Nephron (organoid): ENCODE measurements around the gene ZNF488.

Source experiments
- H3K27ac Mint-ChIP-seq, 3 experiments: 2 replicates each; pipeline ENCODE4 v1.8.0; 2020; ENCODE audit warnings: mixed read lengths in 3 of 3, mild to moderate bottlenecking in 2 of 3, moderate library complexity in 1 of 3
- H3K27me3 Mint-ChIP-seq: 2 replicates; pipeline ENCODE4 v1.8.0; 2021; ENCODE audit warnings: low read depth, mild to moderate bottlenecking, moderate library complexity, mixed read lengths
- H3K36me3 Mint-ChIP-seq: 2 replicates; pipeline ENCODE4 v1.8.0; 2020; ENCODE audit warnings: low read depth, mixed read lengths
- H3K4me1 Mint-ChIP-seq: 2 replicates; pipeline ENCODE4 v1.8.0; 2020; ENCODE audit warnings: mixed read lengths
- H3K4me3 Mint-ChIP-seq, 3 experiments: 2 replicates each; pipeline ENCODE4 v1.8.0; 2020; ENCODE audit warnings: mild to moderate bottlenecking in 3 of 3, mixed read lengths in 3 of 3, moderate library complexity in 2 of 3
- H3K9me3 Mint-ChIP-seq: 2 replicates; pipeline ENCODE4 v1.8.0; 2020; ENCODE audit warnings: mixed read lengths
- TF ChIP-seq, protein P1 (sequence below), 3 experiments: fragments of 200-600 bp; sonication (generic); IDR thresholded peaks; one replicate each; pipeline ENCODE4 v1.5.0; 2021; ENCODE audit warnings: antibody characterized with exemption in 3 of 3; ENCODE audit not compliant: unreplicated experiment in 3 of 3

ZNF488 gene

DNA sequence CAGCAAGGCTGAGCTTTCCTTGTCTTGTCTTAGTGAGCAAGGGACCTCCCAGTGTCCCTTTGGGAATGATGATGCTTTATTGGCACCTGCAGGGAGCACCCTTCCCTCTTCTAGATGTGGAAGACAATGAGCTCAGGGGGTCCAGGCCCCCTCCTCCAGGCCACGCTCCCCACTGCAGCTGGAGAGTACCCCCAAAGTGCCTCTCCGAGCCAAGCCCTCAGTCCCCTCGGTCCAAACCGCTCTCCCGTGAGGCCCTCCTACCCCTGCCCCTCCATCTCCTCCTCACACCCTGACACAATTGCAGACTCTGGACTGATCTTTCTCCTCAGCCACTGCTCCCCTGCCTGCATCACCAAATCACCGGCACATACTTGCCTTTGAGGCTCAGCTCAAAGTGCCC is 19.2 kb downstream of the ZNF488 start:
- Mint-ChIP-seq H3K27me3 (peaks cover 5% of the 10 kb centered on the region), H3K4me1 (peaks cover 6% of the 10 kb centered on the region), H3K36me3 (no peaks in the 10 kb centered on the region), H3K4me3 (no peak overlapping the region), H3K27ac (no peak overlapping the region), H3K9me3 (no peaks in the 10 kb centered on the region)
- TF ChIP-seq, protein P1, sequence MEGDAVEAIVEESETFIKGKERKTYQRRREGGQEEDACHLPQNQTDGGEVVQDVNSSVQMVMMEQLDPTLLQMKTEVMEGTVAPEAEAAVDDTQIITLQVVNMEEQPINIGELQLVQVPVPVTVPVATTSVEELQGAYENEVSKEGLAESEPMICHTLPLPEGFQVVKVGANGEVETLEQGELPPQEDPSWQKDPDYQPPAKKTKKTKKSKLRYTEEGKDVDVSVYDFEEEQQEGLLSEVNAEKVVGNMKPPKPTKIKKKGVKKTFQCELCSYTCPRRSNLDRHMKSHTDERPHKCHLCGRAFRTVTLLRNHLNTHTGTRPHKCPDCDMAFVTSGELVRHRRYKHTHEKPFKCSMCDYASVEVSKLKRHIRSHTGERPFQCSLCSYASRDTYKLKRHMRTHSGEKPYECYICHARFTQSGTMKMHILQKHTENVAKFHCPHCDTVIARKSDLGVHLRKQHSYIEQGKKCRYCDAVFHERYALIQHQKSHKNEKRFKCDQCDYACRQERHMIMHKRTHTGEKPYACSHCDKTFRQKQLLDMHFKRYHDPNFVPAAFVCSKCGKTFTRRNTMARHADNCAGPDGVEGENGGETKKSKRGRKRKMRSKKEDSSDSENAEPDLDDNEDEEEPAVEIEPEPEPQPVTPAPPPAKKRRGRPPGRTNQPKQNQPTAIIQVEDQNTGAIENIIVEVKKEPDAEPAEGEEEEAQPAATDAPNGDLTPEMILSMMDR (IDR thresholded peaks at IDR 0.05; ENCODE audit: unreplicated experiment in 3 of 3), result no peak

DNA sequence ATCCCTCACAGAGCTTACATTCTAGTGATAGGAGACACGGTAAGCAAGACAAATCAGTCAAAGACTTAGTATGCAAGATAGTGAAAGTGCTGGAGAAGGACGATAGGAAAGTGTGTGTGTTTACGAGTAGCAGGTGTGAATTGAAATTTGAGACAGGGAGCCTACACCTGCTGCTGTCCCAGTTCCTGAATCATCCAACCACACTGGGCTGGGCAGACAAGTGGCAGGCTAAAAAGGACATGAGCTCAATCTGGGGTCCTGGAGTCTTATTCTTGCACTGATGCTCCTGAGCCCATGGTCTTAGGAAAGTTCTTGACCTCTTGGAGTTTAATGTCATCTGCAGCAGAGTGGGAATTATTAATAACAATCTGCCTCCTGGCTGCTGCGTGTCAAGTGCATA is 19.7 kb downstream of the ZNF488 start:
- Mint-ChIP-seq H3K27me3 (peaks cover 5% of the 10 kb centered on the region), H3K4me3 (no peak overlapping the region)

DNA sequence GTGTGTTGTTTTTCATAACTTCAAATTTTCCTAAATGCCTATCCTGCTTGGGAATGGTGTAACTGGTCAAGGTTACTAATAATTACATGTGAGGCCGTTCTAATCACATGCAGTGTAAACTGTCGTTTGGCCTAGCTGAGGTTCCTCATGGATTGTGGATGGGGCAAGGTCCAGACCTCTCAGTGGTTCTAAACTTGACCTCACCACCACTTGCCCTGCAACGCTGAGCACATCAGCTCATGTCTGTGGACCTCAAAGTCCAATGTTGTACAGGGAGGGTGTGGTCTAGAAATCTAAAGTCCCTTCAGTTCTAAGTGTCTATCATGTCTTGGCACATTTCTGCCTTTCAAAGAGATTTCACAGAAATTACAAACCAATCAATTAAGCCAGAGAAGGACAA is 20.3 kb downstream of the ZNF488 start:
- H3K36me3 Mint-ChIP-seq, result no peaks in the 10 kb centered on the region
- TF ChIP-seq, protein P1 (IDR thresholded peaks at IDR 0.05; ENCODE audit: unreplicated experiment in 3 of 3), result no peak

More for the DNA sequence above, 19.7 kb downstream of the ZNF488 start:
- Mint-ChIP-seq H3K36me3 (no peaks in the 10 kb centered on the region), H3K9me3 (no peaks in the 10 kb centered on the region), H3K27ac (no peak overlapping the region), H3K4me1 (peaks cover 6% of the 10 kb centered on the region)
- TF ChIP-seq, protein P1 (IDR thresholded peaks at IDR 0.05; ENCODE audit: unreplicated experiment in 3 of 3), result no peak

DNA sequence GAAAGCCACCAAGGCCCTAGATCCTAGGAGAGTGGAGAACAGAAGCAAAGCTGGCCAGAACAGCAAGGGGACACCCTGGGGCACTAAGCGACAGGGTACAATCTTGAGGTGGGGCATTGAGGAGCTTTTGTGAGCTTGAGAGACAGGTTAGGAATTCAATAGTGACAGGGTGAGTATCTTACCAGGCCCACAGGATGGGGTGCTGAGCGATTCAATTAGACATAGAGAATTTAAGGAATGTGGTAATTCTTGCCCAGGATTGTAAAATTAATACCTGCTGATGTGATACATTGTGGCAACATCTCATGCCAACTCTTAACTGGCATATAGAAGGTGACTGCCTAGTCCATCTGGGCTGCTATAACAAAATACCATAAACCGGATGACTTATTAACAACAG is 21.9 kb downstream of the ZNF488 start:
- H3K27me3 Mint-ChIP-seq, result peaks cover 13% of the 10 kb centered on the region
- H3K36me3 Mint-ChIP-seq, result no peaks in the 10 kb centered on the region
- no peak overlapping the region for H3K4me3 Mint-ChIP-seq
- peaks cover 6% of the 10 kb centered on the region for H3K4me1 Mint-ChIP-seq
- H3K9me3 Mint-ChIP-seq, result no peaks in the 10 kb centered on the region
- TF ChIP-seq, protein P1 (IDR thresholded peaks at IDR 0.05; ENCODE audit: unreplicated experiment in 3 of 3), result no peak
- no peak overlapping the region for H3K27ac Mint-ChIP-seq

More for the DNA sequence above, 20.3 kb downstream of the ZNF488 start:
- Mint-ChIP-seq H3K27ac (no peak overlapping the region), H3K9me3 (no peaks in the 10 kb centered on the region), H3K4me3 (no peak overlapping the region), H3K4me1 (peaks cover 6% of the 10 kb centered on the region), H3K27me3 (peaks cover 9% of the 10 kb centered on the region)

DNA sequence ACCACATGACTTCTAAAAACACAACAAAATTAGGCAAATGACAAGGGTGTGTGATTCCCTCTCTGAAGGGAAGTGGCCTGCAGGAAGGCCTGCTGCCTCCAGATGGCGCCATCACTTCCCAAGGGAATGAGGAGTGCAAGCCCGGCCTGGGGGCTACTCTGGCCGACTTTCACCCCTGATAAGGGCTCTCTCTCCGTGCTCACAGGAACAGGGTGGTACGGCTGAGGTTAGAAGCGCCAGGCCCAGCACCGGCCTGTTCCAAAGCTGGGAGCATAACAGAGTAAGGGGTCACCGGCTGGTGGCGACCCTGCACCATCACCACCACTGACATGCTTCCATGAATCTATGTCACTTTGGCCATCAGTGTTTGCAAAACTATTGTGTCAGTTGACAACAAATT is 22.8 kb downstream of the ZNF488 start:
- Mint-ChIP-seq H3K4me3 (no peak overlapping the region), H3K27ac (no peak overlapping the region), H3K36me3 (no peaks in the 10 kb centered on the region), H3K27me3 (peaks cover 8% of the 10 kb centered on the region), H3K4me1 (peaks cover 6% of the 10 kb centered on the region), H3K9me3 (no peaks in the 10 kb centered on the region)
- TF ChIP-seq, protein P1 (IDR thresholded peaks at IDR 0.05; ENCODE audit: unreplicated experiment in 3 of 3), result peak; percentile 56 to 64 (median 60)

DNA sequence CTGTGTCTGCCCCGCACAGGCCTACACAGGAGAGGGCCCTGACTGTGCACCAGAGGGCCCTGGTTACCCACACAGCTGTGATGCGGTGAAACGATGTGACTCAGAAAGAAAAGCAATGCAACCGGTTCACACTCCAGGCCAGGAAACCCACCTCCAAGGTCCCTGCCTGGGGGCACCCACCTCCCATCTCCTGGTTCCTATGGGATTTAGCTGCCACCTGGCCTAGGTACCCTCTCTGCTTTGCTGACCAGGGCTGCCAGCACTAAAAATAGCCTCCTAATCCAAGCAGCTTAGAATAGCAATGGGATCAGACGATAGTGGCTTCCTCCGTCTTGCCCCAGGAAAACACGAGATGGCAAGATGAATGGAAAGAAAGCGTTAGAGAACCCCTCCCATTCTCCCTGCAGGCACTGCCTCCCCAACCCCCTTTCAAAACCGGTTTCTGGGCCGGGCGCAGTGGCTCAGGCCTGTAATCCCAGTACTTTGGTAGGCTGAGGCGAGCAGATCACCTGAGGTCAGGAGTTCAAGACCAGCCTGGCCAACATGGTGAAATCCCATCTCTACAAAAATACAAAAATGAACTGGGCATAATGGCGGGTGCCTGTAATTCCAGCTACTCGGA is 23.6 kb downstream of the ZNF488 start:
- no peak overlapping the region for H3K4me3 Mint-ChIP-seq
- H3K9me3 Mint-ChIP-seq, result no peaks in the 10 kb centered on the region
- no peaks in the 10 kb centered on the region for H3K36me3 Mint-ChIP-seq
- TF ChIP-seq, protein P1 (IDR thresholded peaks at IDR 0.05; ENCODE audit: unreplicated experiment in 3 of 3), result no peak
- H3K27ac Mint-ChIP-seq, result no peak overlapping the region
- peaks cover 6% of the 10 kb centered on the region for H3K4me1 Mint-ChIP-seq
- peaks cover 8% of the 10 kb centered on the region for H3K27me3 Mint-ChIP-seq
